Keratinocyte (primary cell): Measurements from ENCODE around the gene FBXO17.

ENCODE experiments used
- EZH2 ChIP-seq: IDR thresholded peaks from one replicate; pipeline ENCODE4 v1.6.1; 2012; ENCODE audit warnings: inconsistent platforms, mild to moderate bottlenecking, low read length, moderate library complexity
- TF ChIP-seq, protein P1 (sequence below), 3 experiments: IDR thresholded peaks in 1 of 3; conservative IDR thresholded peaks in 1 of 3; optimal IDR thresholded peaks in 1 of 3; 2 replicates in 2 of 3; 3 replicates in 1 of 3; pipeline versions ENCODE3 to v1.5.1; 2011; ENCODE audit warnings: low read length in 3 of 3, mild to moderate bottlenecking in 3 of 3, moderate library complexity in 2 of 3, control low read depth in 1 of 3, inconsistent platforms in 1 of 3; ENCODE audit not compliant: insufficient read depth in 2 of 3; ENCODE audit errors: extremely low read depth in 1 of 3

DNA sequence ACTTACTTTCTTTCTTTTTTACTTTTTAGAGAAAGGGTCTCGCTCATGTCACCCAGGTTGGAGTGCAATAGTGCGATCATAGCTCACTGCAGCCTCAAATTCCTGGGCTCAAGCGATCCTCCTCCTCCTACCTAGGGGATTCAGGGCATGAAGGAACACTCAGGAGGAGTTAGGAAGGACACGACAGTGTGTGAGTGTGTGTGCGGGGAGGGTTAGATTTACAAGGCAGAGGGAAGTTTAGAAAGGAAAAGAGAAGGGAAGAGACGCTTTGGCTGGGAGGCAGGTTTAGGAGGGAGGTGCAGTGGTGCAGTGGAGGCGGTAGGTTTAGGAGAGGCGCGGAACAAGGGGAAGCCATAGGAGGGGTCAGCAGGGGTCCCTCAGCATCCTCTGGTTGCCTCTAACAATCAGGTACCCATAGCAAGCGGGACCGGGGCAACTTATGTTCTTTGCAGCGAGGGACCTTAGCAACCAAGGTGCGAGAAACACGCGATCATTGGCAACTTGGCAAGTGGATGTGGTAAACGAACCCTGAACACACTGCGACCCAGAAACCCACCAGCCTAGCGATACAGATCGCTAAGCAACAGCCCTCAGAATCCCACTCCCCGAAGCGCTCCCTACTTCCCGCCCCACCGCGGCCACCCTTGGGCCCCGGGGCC is 76.6 kb downstream of the FBXO17 start:
- TF ChIP-seq, protein P1, sequence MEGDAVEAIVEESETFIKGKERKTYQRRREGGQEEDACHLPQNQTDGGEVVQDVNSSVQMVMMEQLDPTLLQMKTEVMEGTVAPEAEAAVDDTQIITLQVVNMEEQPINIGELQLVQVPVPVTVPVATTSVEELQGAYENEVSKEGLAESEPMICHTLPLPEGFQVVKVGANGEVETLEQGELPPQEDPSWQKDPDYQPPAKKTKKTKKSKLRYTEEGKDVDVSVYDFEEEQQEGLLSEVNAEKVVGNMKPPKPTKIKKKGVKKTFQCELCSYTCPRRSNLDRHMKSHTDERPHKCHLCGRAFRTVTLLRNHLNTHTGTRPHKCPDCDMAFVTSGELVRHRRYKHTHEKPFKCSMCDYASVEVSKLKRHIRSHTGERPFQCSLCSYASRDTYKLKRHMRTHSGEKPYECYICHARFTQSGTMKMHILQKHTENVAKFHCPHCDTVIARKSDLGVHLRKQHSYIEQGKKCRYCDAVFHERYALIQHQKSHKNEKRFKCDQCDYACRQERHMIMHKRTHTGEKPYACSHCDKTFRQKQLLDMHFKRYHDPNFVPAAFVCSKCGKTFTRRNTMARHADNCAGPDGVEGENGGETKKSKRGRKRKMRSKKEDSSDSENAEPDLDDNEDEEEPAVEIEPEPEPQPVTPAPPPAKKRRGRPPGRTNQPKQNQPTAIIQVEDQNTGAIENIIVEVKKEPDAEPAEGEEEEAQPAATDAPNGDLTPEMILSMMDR (optimal IDR thresholded peaks at IDR 0.05 in 1 of 3, IDR thresholded peaks at IDR 0.05 in 1 of 3, conservative IDR thresholded peaks at IDR 0.05 in 1 of 3; ENCODE audit: extremely low read depth in 1 of 3, insufficient read depth in 2 of 3, low read length in 3 of 3) = no peak
- no peak for TF ChIP-seq EZH2
